Measurements from ENCODE around the gene SPRED2. TPM values are rescaled to one million over a fixed set of nuclear protein-coding genes. Genes with fewer than 3 reads are reported as not detected.

Gene SPRED2, protein sequence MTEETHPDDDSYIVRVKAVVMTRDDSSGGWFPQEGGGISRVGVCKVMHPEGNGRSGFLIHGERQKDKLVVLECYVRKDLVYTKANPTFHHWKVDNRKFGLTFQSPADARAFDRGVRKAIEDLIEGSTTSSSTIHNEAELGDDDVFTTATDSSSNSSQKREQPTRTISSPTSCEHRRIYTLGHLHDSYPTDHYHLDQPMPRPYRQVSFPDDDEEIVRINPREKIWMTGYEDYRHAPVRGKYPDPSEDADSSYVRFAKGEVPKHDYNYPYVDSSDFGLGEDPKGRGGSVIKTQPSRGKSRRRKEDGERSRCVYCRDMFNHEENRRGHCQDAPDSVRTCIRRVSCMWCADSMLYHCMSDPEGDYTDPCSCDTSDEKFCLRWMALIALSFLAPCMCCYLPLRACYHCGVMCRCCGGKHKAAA
- total RNA-seq: 14.1 and 20.5 TPM in 2 replicates

DNA sequence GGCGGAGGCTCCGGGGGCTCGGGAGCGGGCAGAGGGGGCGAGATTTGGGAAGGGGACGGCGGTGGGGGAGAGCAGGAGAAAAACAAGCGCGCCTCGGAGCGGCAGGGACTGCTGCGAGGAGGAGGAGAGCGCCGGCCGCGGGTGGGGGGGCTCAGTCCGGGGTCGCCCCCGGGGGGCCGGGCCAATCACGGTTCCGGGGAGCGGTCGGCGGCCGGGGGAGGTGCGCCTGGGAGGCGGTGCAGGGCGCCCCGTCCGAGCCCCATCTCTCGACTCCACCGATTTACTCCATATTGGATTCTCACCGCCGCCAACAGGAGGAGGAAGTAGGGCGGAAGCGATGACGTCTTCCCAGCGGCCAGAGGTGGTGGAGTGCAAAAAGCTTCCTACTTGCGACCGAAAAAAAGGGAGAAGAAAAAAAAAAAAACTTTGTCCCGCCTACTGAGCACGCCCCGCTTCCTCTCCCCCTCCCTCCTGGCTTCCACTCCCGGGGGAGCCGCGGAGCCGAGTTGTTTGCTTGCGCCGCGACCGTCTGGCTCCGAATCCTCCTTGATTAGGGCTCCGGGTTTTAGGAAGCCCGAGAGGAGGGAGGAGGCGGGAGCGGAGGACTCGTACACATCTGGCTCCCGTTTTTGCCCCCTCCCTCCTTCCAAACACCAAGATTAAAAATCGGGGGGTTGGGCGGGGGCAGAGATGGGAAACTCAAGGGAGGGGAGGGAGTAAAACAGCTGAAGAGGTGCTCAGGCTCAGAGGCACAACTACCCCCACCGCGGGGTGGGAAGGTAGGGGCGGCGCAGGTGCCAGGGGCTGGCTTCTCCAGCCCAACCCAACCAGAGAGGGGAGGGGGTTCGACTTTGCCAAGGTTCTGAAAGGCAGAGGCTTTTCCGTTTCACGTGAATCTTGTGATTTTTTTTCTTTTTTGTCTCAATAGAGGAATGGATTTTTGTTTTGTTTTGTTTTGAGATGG is at the start of gene SPRED2:
TSS of gene SPRED2 (minus strand) at position 373 of the 964 bp plus-strand sequence. CDS start 612 bp downstream, outside the sequence.

Other genes starting within 250 kb of the SPRED2 start
- gene ACTR2, start 204.8 kb downstream of the SPRED2 start, total RNA-seq: 81.1 and 90.6 TPM in 2 replicates